GM21529 (cell line): ENCODE data around the gene TENT5C.

ENCODE experiments used
- ATAC-seq: cut with Tn5 transposase; IDR thresholded peaks from one replicate; pipeline ENCODE4 v1.9.1; 2021; ENCODE audit not compliant: unreplicated experiment

Gene TENT5C

DNA sequence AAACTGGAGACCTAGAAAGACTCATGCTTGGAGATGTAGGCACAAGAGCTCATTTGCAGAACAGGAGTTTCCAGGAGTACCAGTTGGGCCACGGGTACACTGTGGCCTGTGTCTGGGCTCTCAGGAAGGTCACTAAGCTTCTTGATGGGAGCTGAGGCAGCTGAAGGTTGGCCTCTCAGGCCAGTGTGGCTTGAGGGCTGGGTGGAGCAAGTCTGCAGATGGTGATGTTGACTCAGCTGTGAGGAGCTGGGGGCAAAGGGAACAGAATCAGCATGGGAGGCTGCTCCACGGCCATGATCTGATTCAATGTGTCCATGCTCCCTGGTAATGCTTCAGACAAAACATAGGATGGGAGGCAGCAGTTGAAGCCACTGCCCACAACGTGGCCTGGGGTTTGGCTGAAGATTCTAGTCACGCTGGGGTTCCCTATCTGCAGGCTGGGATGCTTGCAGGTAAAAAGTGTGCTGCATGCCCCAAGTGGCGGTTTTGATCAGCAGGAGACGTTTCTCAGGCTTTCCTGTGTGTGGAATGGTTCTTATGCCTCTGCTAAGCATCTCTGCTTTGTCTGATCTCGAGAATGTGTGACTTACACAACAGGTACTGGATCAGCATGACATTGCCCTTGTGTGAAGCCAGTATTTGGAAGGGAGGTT lies 15.4 kb upstream of the TENT5C start:
- no peak for ATAC-seq

DNA sequence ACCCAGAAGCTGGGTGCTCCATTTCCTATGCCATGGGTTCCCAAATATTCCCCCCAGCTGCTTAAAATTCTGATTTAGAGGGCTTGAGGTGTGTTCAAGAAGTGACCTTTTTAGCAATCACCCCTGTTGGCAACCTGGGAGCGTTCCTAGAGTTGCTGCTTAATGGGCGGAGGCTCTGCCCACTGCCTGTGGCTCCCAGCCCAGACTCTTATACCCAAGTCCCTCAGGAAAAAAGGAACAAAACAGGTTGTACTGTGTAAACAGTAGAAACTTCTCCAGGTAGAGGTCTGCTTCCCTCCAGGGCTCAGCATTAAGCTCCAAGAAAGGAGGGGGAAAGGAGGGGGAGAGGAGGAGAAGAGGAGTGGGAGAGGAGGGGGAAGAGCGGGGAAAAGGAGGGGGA lies 14.6 kb upstream of the TENT5C start:
- no peak for ATAC-seq

- ATAC-seq: no peak
Observed at GRCh38 chr1:117592155-117592554, 13.7 kb upstream of the TENT5C start.

- ATAC-seq: no peak
Observed at GRCh38 chr1:117594261-117594990, 11.4 kb upstream of the TENT5C start.

DNA sequence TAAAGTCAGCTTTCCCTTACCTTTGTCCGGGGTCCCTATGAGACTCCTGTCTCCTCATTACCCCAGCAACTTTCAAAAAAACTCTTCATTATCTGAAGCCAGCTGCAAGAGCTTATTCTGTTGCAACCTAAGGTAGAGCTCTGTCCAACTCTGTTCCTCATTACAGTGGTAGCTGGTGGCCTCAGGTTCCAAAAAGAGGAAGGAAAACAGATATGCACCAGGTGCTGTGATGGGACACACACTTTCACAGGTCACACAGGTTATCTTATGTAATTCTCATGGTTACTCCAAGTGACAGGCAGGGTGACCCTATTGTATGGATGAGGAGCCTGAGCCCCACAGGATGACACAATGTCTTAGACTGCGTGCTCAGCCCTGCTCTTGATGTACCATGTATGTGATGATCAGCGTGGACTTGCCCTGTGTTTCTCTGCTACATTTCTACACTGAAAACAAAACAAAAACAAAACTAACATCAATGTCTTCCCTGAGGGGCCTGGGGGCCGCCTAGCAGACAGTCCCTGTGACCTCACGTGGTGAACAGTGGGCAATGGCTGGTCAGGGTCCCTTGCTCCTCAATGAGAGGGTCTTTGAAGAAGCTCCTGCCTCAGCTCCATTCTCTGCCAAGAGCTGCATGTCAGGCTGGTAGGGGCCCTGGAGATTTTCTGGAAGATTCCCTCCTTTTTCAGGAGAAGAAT lies 9.7 kb upstream of the TENT5C start:
- no peak for ATAC-seq

- ATAC-seq: no peak
Observed at GRCh38 chr1:117598489-117598888, 7.4 kb upstream of the TENT5C start.

- ATAC-seq: no peak
Observed at GRCh38 chr1:117599286-117600221, 6.3 kb upstream of the TENT5C start.

DNA sequence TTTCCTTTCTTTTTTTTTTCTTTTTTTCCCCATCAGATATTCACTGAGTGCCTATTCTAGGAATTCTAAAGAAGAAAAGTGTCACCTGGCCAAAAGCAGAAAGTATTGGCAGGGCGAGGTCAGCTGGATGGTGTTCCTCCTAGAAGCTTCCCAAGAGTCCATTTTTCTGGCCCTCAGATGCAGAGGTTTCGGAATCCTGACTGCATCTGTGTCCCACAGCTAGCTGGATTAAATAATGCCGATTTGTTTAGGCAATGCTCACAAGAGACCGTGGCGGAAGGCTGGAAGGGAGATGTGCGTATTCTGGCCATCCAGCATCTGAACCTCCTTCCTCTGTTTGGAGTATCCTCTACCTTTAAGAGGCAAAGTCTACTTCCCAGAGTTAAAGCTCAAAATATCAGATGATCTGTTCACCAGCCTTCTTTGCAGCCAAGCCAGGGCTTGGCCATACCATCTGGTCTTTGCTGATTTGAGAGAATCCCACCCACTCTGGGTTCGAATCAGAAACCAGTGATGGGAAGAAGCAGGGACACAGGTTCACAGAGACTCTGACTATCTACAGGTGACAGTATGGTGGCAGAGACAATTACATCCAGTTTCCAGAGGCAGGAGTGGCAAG lies 5.4 kb upstream of the TENT5C start:
- no peak for ATAC-seq

DNA sequence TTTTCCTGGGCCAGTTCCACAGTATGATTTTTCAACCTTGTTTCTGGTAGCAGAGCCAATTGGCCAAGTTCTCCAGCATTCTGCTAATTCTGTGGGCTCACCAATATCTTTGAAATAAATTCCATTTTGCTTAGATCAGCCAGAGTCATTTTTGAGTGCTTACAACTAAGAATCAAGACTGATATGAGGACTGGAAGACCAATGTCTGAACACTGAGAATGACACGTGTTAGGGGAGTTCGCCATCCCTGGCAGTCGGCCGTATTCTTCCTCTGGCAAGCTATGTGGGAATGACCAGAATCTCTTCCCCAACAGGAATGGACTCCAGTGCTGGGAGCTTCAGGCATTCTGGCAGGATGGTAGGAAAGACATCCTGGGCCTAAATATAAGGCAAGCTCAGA lies 4.9 kb upstream of the TENT5C start:
- no peak for ATAC-seq

GRCh38 chr1:117602862-117603261 lies 3.0 kb upstream of the TENT5C start:
- ATAC-seq: no peak

- peak; percentile 22 for ATAC-seq
Observed at GRCh38 chr1:117605164-117605773, 579 bp upstream of the TENT5C start.

- ATAC-seq: peak; percentile 18
Observed at GRCh38 chr1:117606649-117607430, 992 bp downstream of the TENT5C start.

DNA sequence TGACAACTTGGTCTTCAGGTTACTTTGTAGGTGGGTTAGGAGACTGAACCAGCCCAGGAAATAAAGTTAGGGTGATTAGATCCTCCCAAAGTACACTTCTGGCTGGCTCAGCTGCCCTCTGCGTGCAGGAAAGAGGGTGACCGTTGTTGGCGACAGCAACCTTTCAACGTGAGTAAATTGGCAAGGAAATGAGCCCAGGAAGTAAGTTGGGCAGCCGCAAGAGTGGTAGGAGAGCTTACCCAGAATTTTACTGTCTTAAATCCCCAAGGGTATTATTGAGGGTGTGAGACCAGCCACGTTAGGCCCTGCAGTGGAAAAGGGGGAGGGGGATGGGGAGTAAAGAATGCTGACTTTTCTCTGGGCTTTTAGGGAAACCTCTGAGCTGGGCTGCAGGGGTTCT lies 1.6 kb downstream of the TENT5C start:
- ATAC-seq: no peak

DNA sequence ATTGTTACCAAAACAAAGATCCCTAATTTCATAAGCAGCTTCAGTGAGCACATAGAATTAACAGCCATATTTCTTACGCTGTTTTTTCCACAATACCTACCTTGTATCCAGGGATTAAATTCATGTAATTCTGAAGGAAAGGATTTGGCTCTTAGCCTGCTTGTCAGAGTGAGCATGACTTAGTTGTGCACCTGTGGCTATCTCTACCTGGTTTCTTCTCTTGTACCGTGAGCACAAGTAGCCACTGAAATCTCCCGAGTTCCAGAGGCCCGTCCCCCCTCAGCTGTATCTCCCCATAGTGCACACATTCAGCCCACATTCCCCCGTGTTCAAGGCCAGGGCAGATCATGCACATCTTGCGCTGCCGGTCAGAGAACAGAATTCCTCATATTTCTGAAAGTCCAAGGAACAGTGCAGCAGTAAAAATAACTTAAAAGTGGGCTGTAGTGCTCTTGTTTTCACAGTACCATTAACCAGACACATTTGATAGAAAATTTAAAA lies 2.3 kb downstream of the TENT5C start:
- no peak for ATAC-seq

DNA sequence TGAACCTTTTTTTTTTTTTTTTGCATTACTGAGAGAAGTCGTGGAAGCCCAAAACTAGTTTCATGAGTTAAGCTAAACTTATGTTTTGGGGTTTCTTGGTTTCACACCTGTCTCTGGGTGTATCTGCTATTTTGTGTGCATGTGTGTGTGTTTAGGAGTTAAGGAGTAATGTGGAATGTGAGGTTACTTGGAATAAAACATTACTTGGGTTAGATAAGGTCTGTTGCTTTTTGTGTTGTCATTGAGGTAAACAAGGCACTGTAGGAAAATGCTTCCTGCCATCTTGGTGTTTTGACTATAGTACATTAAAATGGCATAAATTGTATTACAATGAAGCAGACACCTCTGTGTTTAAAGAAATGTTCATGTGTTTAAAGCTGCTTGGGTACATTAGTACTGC lies 2.9 kb downstream of the TENT5C start:
- no peak for ATAC-seq

- ATAC-seq: no peak
Observed at GRCh38 chr1:117609471-117609911, 3.6 kb downstream of the TENT5C start.

GRCh38 chr1:117610036-117610435 lies 4.2 kb downstream of the TENT5C start:
- ATAC-seq: no peak

DNA sequence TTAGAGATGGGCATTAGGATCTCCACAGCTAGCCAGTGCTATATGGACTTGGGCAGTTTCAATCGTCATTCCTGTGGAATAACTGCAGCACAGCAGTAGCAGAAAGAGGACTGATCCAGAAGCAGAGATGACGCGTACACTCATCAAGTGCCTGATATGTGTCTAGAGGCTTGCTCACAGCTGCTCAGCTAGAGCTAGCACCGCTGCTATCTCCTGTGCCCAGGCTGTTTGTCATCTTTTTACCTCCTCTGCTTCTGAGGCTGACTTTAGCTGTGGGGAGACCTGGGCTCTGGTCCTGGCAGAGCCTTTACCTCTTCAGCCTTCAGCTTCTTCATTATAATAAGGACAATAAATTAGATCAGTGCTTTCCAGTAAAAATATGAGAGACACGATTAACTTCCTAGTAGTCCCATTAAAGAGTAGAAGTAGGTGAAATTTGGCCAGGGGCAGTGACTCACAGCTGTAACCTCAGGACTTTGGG lies 5.3 kb downstream of the TENT5C start:
- ATAC-seq: no peak

DNA sequence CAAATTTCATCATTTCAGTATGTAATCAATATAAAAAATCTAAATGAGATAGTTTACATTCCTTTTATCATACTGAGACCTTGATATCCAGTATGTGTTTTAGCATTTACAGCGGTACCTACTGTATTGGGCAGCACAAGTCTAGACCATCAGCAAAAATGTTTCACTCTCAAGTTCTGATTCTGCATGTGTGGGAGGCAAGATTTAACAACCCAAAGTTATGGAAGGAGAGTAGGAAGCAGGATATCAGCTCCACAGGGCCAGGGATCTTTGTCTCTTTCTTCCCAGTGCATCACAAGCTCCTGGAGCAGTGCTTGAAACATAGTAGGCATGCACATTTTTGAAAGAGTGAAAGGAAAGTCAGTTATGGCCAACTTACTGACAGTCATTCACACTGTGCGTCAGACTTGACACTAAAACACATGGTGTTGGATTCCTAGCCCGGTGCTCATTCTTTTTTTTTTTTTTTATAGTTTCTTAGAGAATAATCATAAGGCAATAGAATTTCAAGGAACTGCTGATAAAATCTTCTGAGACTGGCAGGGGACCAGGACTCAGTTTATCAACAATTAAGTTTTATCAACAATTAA lies 6.1 kb downstream of the TENT5C start:
- no peak for ATAC-seq
